K562 (cell line): ENCODE results near the gene ITGA11. TPM values are rescaled to one million over a fixed set of nuclear protein-coding genes. Genes with fewer than 3 reads are reported as not detected.

ENCODE experiments used
- ATF4 ChIP-seq: fragments of 450-650 bp; formaldehyde crosslinking; IDR thresholded peaks from 2 replicates; pipeline ENCODE4 v1.4.0; 2022; ENCODE audit warnings: mild to moderate bottlenecking, moderate library complexity
- C11orf30 ChIP-seq: fragments of 450-650 bp; IDR thresholded peaks from 2 replicates; pipeline ENCODE4 v1.6.1; 2016; ENCODE audit warnings: low read depth, mild to moderate bottlenecking
- CBX3 ChIP-seq, 2 experiments: IDR thresholded peaks; 1 replicate in 1 of 2; 2 replicates in 1 of 2; pipeline ENCODE4 v1.6.1; 2012; ENCODE audit warnings: inconsistent platforms in 2 of 2, low read length in 2 of 2, borderline replicate concordance in 1 of 2, control low read depth in 1 of 2
- CXXC5 ChIP-seq: fragments of 250-450 bp; sonication (Bioruptor Pico); IDR thresholded peaks from 2 replicates; pipeline ENCODE4 v1.8.0; 2022; ENCODE audit warnings: inconsistent platforms, mild to moderate bottlenecking, moderate library complexity
- ETS2 ChIP-seq: IDR thresholded peaks from 2 replicates; pipeline ENCODE4 v1.6.1; 2016; ENCODE audit warnings: borderline replicate concordance, missing genetic modification characterization, mild to moderate bottlenecking, moderate library complexity, missing compliant biosample characterization; ENCODE audit not compliant: poor library complexity, severe bottlenecking
- HDAC8 ChIP-seq: fragments of 450-650 bp; IDR thresholded peaks from 2 replicates; pipeline ENCODE4 v1.6.1; 2016; ENCODE audit warnings: mild to moderate bottlenecking, missing genetic modification characterization, moderate library complexity, missing compliant biosample characterization
- HMBOX1 ChIP-seq: sonication (generic); IDR thresholded peaks from 2 replicates; pipeline ENCODE4 v1.6.1; 2016
- HOXB6 ChIP-seq: fragments of 250-450 bp; sonication (Bioruptor Pico); IDR thresholded peaks from 2 replicates; pipeline ENCODE4 v1.5.1; 2022; ENCODE audit warnings: mild to moderate bottlenecking, borderline replicate concordance
- L3MBTL2 ChIP-seq: fragments of 450-650 bp; IDR thresholded peaks from 2 replicates; pipeline ENCODE4 v1.6.1; 2016; ENCODE audit warnings: mild to moderate bottlenecking, moderate library complexity
- PHF20 ChIP-seq: fragments of 450-650 bp; IDR thresholded peaks from 2 replicates; pipeline ENCODE4 v1.6.1; 2018; ENCODE audit not compliant: partially characterized antibody
- POU5F1 ChIP-seq: fragments of 150-350 bp; IDR thresholded peaks from 2 replicates; pipeline ENCODE4 v1.6.1; 2014; ENCODE audit warnings: borderline replicate concordance, low read length, low read depth, mild to moderate bottlenecking; ENCODE audit not compliant: partially characterized antibody
- SAP30 ChIP-seq: fragments of 200-600 bp; sonication (generic); IDR thresholded peaks from 2 replicates; pipeline ENCODE4 v1.6.1; 2012; ENCODE audit warnings: borderline replicate concordance, low read depth, mild to moderate bottlenecking, moderate library complexity, low read length, control low read depth, inconsistent platforms; ENCODE audit not compliant: insufficient read depth, poor library complexity, severe bottlenecking
- SMAD2 ChIP-seq: fragments of 150-350 bp; IDR thresholded peaks from 2 replicates; pipeline ENCODE4 v1.6.1; 2014; ENCODE audit warnings: low read depth, mild to moderate bottlenecking, low read length
- THAP7 ChIP-seq: fragments of 250-450 bp; sonication (Bioruptor Pico); IDR thresholded peaks from 2 replicates; pipeline ENCODE4 v1.5.0; 2021
- ZBTB49 ChIP-seq: sonication (generic); formaldehyde crosslinking; IDR thresholded peaks from 2 replicates; pipeline ENCODE4 v1.8.0; 2022; ENCODE audit warnings: missing genetic modification reagents, mild to moderate bottlenecking, borderline replicate concordance
- ZEB2 ChIP-seq: fragments of 450-650 bp; IDR thresholded peaks from 2 replicates; pipeline ENCODE4 v1.6.1; 2016
- ZNF232 ChIP-seq: sonication (generic); formaldehyde crosslinking; IDR thresholded peaks from 2 replicates; pipeline ENCODE4 v1.8.0; 2022; ENCODE audit warnings: mild to moderate bottlenecking, missing genetic modification reagents
- ZNF398 ChIP-seq: fragments of 250-450 bp; sonication (Bioruptor Pico); IDR thresholded peaks from 2 replicates; pipeline ENCODE4 v1.8.0; 2021; ENCODE audit warnings: moderate library complexity, mild to moderate bottlenecking, inconsistent platforms
- polyA plus RNA-seq, 8 experiments: library from polyadenylated mRNA; depleted of rRNA in 4 of 8; stranded (reverse) in 5 of 8; unstranded in 3 of 8; fragments of >200 nt; fragmentation: Nextera tagmentation in 2 of 8; fragmentation: Illumina TruSeq in 1 of 8; extraction: Ambion mirVana in 2 of 8; extraction: Trizol in 1 of 8; gene quantifications; 2 replicates each; pipeline versions ENCODE4 v1.2.1 to v1.2.3, GENCODE V29; 2011 to 2014; ENCODE audit warnings: inconsistent platforms in 1 of 8, missing spikeins in 1 of 8
- total RNA-seq, 7 experiments: library from RNA; depleted of rRNA in 6 of 7; stranded (reverse); fragments of >200 nt in 6 of 7; fragmentation: Illumina TruSeq in 2 of 7; extraction: Trizol in 2 of 7; gene quantifications; 2 replicates each; pipeline versions ENCODE4 v1.2.1 to v1.2.3, GENCODE V29; 2011 to 2021; ENCODE audit warnings: low replicate concordance in 1 of 7

ITGA11 gene
- total and polyA plus RNA-seq, 9 of the 15 experiments (the other 6 are each of a cell fraction or from before 2014, with no cell fraction given) = 0.01 TPM; not detected in 8

- TF ChIP-seq ZBTB49 (CRISPR knock-in tag) = 0 out of 2 replicates have a peak, but pooled peaks have one; percentile 63
- TF ChIP-seq SAP30 = peak; percentile 10
- TF ChIP-seq THAP7 = peak; percentile 25; the same call in 1 of the 2 replicates
- peak; percentile 68; the same call in 1 of the 2 replicates for TF ChIP-seq ATF4 (CRISPR knock-in tag)
- TF ChIP-seq POU5F1 = peak; percentile 53
- peak; percentile 92 for TF ChIP-seq CXXC5 (CRISPR knock-in tag)
- peak; percentile 85 for TF ChIP-seq L3MBTL2
- peak; percentile 91 for TF ChIP-seq C11orf30
- TF ChIP-seq SMAD2 = no peak
- peak in 1 of 2 experiments; percentile 92; a peak in 2 of 3 replicates for TF ChIP-seq CBX3 (IDR thresholded peaks at IDR 0.05; ENCODE audit: borderline replicate concordance in 1 of 2, low read length in 2 of 2)
- no peak for TF ChIP-seq ZNF398 (CRISPR knock-in tag)
- TF ChIP-seq ZEB2 = peak; percentile 98
- peak; percentile 90 for TF ChIP-seq PHF20
- peak; percentile 92; the same call in 1 of the 2 replicates for TF ChIP-seq ZNF232 (CRISPR knock-in tag)
- no peak for TF ChIP-seq HDAC8 (tag)
- TF ChIP-seq ETS2 (tag) = no peak
- no peak for TF ChIP-seq HOXB6 (CRISPR knock-in tag)
- no peak for TF ChIP-seq HMBOX1
These were observed 154.2 kb downstream of the ITGA11 start, which contains the start of gene FEM1B (continued) for GRCh38 chr15:68277603-68278344.
